NCI-H2029 (cell line): ENCODE measurements around the gene MBOAT7.

Source experiments
- DNase-seq: peaks from one replicate; lab custom pipeline; 2025; lab: John Stamatoyannopoulos, UW

Gene MBOAT7

GRCh38 chr19:54138489-54139256 is 50.7 kb downstream of the MBOAT7 start:
- DNase-seq = no peak

- DNase-seq = no peak
Measured at GRCh38 chr19:54137699-54138488, 51.5 kb downstream of the MBOAT7 start, which contains the start of gene CNOT3. TSS of gene CNOT3 (plus strand) at chr19:54137762. CDS start at chr19:54142979, 5,217 bp downstream.

GRCh38 chr19:54136864-54137698 is 52.3 kb downstream of the MBOAT7 start:
- DNase-seq = peak; percentile 100

GRCh38 chr19:54136086-54136863 is 53.1 kb downstream of the MBOAT7 start:
- no peak for DNase-seq

GRCh38 chr19:54133957-54134590 is 55.3 kb downstream of the MBOAT7 start:
- DNase-seq = no peak

- peak; percentile 30 for DNase-seq
Measured at GRCh38 chr19:54133312-54133956, 55.9 kb downstream of the MBOAT7 start.

GRCh38 chr19:54129617-54129996 is 59.8 kb downstream of the MBOAT7 start:
- no peak for DNase-seq

GRCh38 chr19:54128796-54129616 is 60.4 kb downstream of the MBOAT7 start:
- DNase-seq = no peak

- DNase-seq = no peak
Measured at GRCh38 chr19:54128441-54128725, 61.0 kb downstream of the MBOAT7 start.

GRCh38 chr19:54127688-54128440 is 61.5 kb downstream of the MBOAT7 start:
- DNase-seq = no peak

GRCh38 chr19:54125713-54126112 is 63.7 kb downstream of the MBOAT7 start:
- DNase-seq = no peak

- no peak for DNase-seq
Measured at GRCh38 chr19:54124393-54124792, 65.0 kb downstream of the MBOAT7 start.

GRCh38 chr19:54123682-54124081 is 65.7 kb downstream of the MBOAT7 start:
- no peak for DNase-seq
